Testis (tissue), 2 donors: ENCODE data around the gene SIN3B.

Experiments
- POLR2A ChIP-seq: fragments of 450-650 bp; IDR thresholded peaks from one replicate; pipeline ENCODE4 v1.6.1; 2017; ENCODE audit warnings: antibody characterized with exemption, mild to moderate bottlenecking, moderate library complexity
- TF ChIP-seq, protein P1 (sequence below), 3 experiments: fragments of 450-650 bp in 2 of 3; fragments of 200-600 bp in 1 of 3; sonication (generic) in 1 of 3; IDR thresholded peaks; one replicate each; pipeline ENCODE4 v1.5.1; 2016 to 2019; ENCODE audit warnings: antibody characterized with exemption in 3 of 3, mild to moderate bottlenecking in 2 of 3, moderate library complexity in 1 of 3

GRCh38 chr19:16915734-16916133, 86.5 kb downstream of the SIN3B start:
- no peak for TF ChIP-seq POLR2A
- TF ChIP-seq, protein P1, sequence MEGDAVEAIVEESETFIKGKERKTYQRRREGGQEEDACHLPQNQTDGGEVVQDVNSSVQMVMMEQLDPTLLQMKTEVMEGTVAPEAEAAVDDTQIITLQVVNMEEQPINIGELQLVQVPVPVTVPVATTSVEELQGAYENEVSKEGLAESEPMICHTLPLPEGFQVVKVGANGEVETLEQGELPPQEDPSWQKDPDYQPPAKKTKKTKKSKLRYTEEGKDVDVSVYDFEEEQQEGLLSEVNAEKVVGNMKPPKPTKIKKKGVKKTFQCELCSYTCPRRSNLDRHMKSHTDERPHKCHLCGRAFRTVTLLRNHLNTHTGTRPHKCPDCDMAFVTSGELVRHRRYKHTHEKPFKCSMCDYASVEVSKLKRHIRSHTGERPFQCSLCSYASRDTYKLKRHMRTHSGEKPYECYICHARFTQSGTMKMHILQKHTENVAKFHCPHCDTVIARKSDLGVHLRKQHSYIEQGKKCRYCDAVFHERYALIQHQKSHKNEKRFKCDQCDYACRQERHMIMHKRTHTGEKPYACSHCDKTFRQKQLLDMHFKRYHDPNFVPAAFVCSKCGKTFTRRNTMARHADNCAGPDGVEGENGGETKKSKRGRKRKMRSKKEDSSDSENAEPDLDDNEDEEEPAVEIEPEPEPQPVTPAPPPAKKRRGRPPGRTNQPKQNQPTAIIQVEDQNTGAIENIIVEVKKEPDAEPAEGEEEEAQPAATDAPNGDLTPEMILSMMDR (IDR thresholded peaks at IDR 0.05) = no peak
